Measurements from ENCODE around the gene CCNA2.

CCNA2 gene

GRCh38 chr4:121800961-121801714 lies 22.5 kb downstream of the CCNA2 start, which contains the start of gene EXOSC9:
EXOSC9 (plus strand) TSS chr4:121801323; CDS start chr4:121801425, 102 bp downstream.
- peak; percentile 91 for DNase-seq

- DNase-seq = no peak
Measured at GRCh38 chr4:121800638-121800960, 23.1 kb downstream of the CCNA2 start.

DNA sequence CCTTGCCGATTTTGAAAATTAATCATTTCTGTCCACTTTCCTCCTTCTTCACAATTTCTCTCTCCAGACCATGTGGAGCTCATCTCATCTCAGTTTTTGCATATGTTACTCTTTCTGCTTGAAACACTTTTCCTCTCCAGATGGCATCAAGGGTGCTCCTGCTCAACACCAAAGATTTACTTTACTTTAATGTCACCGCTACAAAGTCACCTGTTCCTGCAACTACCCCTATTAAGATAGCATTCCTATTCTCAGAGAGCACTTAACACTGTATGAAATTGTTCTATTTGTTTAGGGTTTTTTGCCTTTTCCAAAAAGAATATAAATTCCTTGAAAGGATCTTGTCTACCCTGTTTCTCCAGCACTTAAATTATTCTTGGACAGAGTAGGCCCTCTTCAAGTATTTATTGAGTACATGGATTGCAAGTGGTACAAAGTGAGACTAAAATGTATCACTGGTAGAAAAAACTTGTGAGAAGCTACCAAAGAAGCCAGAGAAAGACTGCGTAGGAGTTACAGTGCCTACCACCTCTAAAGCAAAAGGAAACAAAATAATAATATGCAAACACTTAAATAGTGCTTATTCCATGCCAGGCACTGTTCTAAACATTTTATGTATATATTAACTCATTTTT lies 23.7 kb downstream of the CCNA2 start:
- no peak for DNase-seq

DNA sequence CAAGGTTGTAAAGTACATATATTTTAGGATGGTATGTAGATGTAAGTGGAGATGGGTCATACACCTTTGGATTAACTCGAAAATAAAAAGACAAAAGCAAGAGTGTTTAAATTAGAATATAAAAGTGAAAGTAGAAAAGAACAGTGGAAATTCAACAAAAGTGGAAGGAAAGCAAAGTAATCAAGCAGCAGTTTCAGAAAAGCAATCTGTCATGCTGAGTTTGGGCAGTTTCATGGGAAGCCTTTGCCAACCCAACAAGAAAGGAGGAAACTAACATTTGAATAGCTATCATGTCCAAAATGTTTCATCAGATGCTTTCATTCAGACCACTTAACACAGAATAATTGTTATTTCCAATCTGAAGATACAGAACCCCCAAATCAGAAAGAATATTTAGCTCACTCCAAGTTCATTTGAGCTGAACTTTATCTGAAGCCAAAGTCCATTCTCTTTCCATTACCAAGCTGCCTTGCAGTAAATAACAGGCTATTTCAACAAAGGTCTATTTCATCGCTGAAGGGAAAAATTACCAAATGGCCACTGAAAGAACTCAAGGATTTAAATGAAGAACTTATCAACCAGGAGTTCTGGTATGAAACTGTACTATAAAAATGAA lies 24.4 kb downstream of the CCNA2 start:
- no peak for DNase-seq

DNA sequence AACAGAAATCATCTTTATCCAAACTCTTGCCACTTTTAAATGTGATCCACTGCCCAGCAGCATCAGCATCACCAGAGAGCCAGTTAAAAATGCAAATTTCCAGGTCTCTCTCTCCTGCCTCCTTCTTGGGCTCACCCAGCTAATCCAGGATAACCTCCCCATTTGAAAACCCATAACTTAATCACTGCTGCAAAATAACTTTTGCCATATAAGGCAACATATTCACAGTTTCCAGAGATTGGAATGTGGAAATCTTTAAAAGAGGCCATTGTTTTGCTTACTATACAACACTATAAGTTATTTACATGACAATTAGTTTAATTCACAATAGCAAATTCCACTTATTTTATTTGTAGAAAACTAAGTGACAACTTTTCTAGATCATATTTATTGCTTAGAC lies 27.4 kb downstream of the CCNA2 start:
- no peak for DNase-seq

GRCh38 chr4:121794505-121795188 lies 29.0 kb downstream of the CCNA2 start:
- peak; percentile 7 for DNase-seq

GRCh38 chr4:121792966-121793365 lies 30.7 kb downstream of the CCNA2 start:
- DNase-seq = no peak

GRCh38 chr4:121791481-121791880 lies 32.2 kb downstream of the CCNA2 start:
- DNase-seq = no peak

- DNase-seq = no peak
Measured at GRCh38 chr4:121790976-121791375, 32.7 kb downstream of the CCNA2 start.

GRCh38 chr4:121789960-121790829 lies 33.5 kb downstream of the CCNA2 start:
- peak; percentile 51 for DNase-seq

DNA sequence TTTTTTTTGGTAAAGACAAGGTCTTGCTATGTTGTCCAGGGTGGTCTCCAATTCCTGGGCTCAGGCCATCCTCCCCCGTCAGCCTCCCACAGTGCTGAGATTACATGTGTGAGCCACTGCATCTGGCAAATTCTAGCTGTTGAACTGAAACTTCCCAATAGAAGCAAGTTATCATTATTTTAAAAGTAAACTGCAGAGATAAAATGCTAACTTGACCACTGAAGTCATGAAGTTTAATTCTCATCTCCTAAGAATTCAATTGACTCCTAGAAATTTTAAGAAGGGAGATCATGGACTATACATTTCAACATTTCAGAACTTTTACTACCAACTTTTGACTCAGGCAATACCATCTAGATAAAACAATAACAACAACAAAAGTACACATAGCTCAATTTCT lies 34.2 kb downstream of the CCNA2 start:
- no peak for DNase-seq

GRCh38 chr4:121788896-121789295 lies 34.8 kb downstream of the CCNA2 start:
- no peak for DNase-seq

GRCh38 chr4:121786221-121786620 lies 37.5 kb downstream of the CCNA2 start:
- no peak for DNase-seq

DNA sequence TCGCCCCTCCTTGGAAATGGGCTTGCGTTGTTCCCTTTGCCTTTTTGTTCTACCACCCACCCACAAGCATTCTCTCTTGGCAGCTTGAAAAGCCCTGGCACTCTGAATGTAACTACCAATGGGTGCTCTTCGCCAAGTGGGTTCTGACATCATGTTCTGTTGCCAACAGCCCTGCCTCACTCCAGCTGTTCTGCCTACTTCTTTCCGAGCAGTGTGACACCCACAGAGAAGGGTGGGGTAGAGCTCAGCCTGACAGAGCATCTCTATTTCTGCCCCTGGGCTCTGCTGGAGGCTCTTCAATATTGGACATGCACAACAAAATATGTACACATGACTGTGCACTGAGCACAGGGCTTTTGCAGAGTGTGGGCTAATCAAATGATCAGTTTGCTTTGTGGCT lies 38.2 kb downstream of the CCNA2 start:
- no peak for DNase-seq

GRCh38 chr4:121784975-121785374 lies 38.7 kb downstream of the CCNA2 start:
- no peak for DNase-seq

DNA sequence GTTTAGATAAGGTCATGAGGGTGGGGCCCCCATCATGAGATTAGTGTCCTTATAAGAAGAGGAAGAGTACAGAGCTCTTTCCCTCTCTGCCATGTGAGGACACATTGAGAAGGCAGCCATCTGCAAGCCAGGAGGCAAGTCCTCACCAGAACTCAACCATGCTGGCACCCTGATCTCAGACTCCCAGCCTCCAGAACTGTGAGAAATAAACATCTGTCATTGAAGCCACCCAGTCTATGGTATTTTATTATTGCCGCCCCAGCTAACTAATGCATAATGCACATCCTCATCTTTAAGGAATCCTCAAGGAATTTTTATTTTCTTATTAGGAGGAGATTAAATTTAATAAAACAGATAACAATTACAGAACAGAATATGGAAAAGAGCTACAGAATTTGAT lies 39.3 kb downstream of the CCNA2 start:
- no peak for DNase-seq

DNA sequence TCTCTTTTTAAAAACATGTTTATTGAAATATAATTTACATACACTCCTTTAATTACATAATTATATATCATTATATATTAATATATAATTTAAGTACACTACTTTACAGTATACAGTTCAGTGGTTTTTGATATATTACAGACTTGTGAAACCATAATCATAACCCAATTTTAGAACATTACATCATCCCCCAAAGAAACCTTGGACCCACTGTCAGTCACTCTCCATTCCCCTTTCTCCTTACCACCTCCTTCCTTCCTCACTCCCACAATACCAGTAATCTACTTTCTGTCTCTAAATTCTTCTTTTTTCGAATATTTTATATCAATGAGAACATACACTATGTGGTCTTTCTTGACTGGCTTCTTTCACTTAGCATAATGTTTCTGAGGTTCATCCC lies 40.5 kb downstream of the CCNA2 start:
- no peak for DNase-seq

GRCh38 chr4:121778991-121779628 lies 44.6 kb downstream of the CCNA2 start:
- no peak for DNase-seq

DNA sequence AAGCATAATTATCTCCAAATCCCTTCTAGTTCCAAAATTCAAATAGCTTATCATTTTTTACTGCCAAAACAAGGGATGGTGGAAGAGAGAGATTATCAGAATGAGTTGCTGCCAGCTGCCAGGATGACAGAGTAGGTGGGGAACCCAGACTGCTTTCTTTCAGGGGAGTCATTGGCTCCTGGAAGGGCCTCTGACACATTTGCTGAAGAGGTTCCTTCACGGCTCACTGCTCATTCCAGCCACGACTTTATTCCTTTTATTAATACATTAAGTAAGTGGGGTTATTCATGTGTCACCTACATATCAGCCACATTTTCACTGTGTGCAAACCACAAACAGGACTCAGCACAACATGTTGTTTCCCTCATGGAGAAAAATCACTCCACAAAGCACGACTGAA lies 46.1 kb downstream of the CCNA2 start:
- DNase-seq = peak; percentile 27

GRCh38 chr4:121776610-121777401 lies 46.9 kb downstream of the CCNA2 start:
- no peak for DNase-seq

DNA sequence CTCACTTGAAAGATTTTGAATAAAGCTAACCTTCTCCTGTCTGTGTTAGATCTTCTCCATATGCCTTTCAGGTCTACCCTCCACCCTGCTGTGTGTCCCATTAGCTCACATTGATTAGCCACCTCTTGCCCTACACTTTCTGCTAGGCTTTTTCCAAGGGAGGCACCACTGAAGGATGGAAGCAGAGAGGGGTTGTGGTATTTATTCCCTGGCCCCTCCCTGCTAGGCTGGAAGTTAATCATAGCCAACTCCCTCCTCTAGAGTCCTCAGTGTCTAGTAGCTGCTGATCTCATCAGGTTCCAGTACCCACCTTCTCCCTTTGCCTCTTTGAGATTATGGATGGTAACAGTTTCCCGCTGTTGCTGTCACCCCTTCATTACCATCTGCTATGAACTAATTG lies 49.8 kb downstream of the CCNA2 start:
- DNase-seq = no peak

All from NCI-H82 (cell line).